A204.1 (cell line): ENCODE measurements around the gene SLC35D1.

Experiments
- FAIRE-seq: peaks from 2 replicates; lab custom pipeline; 2012; peaks lifted over from hg19 to GRCh38; lab: Jason Lieb, UNC

SLC35D1 gene

DNA sequence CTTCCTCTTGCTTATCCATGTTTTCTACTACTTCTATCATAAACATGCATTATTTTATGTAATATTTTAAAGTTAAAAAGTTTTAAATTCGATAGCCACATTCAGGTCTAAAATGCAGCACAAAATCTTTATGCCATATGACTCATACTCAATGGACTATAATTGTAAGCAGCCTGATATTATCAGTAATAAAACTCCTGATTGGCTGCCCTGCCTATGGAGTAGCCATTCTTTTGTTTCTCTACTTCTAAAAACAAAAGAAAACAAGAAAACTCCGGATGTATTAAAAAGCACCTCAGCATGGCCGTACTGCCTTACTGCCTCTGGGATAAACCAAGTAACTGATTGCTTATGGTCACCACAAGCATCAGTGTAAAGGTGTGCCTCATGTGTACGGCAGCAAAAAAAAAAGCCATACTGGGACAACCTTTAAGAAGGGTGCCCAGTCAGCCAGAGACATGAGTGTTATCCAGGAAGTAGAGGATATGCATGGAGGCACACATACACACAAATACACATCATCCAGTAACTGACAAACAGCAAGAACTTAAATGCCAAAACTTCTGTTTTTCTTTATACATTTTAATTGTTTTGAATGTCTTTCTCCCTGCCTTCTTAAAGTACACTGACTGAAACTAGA is 9.2 kb downstream of the SLC35D1 start:
- FAIRE-seq = no peak

- FAIRE-seq = no peak
These were observed 10.6 kb downstream of the SLC35D1 start for GRCh38 chr1:67043366-67043765.

GRCh38 chr1:67041841-67042503 is 12.0 kb downstream of the SLC35D1 start:
- no peak for FAIRE-seq

- no peak for FAIRE-seq
These were observed 13.5 kb downstream of the SLC35D1 start for GRCh38 chr1:67040405-67040804.

GRCh38 chr1:67031859-67032247 is 22.1 kb downstream of the SLC35D1 start:
- FAIRE-seq = no peak

- FAIRE-seq = no peak
These were observed 22.7 kb downstream of the SLC35D1 start for GRCh38 chr1:67031121-67031858.

GRCh38 chr1:67029472-67029871 is 24.5 kb downstream of the SLC35D1 start:
- FAIRE-seq = no peak

DNA sequence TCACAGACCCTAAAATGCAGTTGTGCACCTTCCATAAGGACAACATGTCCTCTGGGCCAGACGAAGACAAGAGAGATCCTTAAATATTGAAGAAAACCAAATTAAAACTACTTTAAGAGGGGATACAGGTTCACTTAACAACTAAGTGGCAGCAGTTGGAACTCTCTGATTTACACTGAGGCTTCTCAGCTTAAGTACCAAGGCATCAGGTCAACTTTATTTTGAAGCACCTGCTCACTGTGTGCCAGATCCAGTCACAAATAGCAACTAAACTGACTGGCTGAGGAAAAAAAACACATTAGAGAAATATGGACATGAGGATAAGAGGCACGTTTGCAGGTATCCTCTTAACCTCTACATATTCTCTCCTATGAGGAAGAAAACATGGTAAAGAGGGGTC is 33.2 kb downstream of the SLC35D1 start:
- no peak for FAIRE-seq

DNA sequence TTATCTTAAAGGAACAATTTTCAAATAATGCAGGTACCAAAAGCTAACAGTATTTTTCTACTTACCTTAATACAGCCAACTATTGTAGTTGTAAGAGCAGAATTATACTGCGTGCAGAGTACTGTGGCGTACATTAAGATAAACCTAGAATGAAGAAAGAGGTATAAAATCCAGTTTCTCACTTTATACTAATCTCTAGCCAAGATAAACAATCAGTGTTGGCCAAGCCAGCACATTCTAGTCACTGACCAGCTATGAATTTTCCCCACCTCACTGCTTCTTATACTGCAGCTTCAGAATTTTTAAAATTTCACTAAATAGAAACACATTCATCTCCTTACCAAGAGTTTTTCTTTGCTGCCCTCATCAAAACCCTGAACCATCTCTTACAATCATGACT is 33.6 kb downstream of the SLC35D1 start:
- no peak for FAIRE-seq

DNA sequence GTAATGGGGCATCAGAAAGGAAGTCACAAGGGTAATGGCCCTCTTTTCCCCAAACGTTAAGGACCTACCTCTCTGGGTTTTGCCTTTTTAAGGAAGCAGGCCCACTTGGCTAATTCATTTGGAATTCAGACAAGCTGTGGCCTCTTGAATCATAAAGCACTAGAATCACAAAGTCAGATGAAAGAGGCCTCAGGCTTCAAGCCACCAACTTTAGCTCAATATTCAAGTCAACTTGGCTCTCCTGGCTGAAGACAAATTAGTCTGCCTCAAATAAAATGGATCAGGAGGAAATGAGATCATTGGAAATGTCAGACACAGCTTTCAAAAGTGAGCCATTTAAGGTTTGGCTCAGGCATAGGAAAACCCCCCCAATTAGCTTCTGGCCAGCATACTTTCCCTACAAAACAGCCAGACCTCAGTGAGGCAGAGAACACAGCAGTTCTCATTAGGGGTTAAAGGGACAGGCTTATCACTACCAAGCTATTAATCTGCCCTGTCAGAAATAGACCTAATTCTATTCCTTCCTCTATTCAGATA is 34.3 kb downstream of the SLC35D1 start:
- FAIRE-seq = no peak

DNA sequence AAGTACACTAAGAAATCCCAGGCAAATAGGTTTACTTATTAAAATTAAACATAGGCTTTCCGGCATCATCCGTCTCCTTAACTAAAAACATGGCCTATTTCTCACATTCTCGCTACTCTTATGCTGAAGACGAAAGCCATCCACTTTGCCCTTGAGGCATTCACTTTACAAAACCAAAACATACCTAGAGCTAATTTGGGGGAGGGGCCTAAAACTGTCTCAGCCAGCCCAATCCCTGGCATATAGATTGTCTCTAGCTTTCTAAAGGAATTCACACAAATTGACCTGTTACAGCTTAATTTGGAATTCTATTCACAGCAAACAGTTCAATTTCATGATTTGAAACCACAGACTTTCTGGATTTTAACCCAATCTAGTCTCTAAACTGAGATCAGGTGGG is 34.8 kb downstream of the SLC35D1 start:
- no peak for FAIRE-seq

- no peak for FAIRE-seq
These were observed 35.4 kb downstream of the SLC35D1 start for GRCh38 chr1:67018574-67018973.

DNA sequence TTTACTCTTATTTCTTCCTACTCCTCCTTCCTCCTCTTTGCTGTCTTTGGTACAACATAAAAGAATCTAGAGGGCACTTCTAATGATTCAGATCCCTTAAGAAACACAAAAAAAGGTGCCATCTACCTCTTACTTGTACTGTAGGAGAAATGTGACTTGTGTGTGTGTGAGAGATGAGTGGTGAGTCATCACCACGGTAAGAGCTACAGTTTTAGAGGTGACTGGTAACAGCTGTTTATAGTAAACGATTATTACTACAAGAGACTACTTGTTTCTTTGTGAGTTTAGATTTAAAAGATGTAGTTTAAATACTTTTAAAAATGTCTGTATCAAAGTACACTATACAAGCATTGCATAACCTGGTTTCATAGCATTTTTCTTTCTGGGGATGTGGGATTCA is 40.4 kb downstream of the SLC35D1 start:
- no peak for FAIRE-seq

GRCh38 chr1:67009792-67010191 is 44.2 kb downstream of the SLC35D1 start:
- FAIRE-seq = no peak

DNA sequence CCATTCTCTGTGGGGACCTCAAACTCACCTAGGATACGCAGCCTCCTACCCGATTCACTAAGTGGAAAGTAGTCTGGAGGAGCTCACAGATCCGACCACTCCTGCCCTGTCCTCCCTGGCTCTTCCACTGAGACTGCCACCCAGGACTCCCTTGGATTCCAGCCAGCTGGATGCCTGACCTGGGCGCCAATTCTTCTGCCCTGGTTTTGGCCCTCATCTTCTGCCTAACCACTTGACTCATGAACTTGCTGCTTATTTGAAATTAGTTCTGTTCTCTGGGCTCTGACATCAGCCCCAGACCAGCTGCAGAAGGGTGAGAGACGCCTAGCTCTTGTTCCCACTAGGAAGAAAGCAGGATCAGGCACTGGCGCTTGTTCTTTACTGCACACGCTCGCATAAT is 48.9 kb downstream of the SLC35D1 start:
- no peak for FAIRE-seq

DNA sequence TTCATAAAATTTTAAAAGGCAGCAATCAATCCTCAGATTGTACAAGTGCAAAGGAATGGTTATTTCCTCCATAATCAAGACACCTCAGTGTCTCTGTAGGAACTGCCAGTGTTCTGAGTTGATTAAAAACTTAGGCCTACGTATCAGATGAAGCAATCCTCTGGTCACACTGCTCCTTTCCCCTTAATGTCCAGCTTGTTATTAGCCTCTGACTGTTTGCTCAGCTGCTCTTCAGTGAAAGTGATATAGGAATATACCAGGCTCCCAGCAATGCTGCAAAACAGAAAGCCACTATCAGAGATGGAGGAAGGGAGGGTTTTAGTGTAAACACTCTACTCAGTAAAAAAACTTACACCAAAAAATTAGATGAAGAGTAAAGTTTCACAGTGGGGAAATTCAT is 49.8 kb downstream of the SLC35D1 start:
- FAIRE-seq = no peak

- no peak for FAIRE-seq
These were observed 52.1 kb downstream of the SLC35D1 start for GRCh38 chr1:67001682-67002425.

DNA sequence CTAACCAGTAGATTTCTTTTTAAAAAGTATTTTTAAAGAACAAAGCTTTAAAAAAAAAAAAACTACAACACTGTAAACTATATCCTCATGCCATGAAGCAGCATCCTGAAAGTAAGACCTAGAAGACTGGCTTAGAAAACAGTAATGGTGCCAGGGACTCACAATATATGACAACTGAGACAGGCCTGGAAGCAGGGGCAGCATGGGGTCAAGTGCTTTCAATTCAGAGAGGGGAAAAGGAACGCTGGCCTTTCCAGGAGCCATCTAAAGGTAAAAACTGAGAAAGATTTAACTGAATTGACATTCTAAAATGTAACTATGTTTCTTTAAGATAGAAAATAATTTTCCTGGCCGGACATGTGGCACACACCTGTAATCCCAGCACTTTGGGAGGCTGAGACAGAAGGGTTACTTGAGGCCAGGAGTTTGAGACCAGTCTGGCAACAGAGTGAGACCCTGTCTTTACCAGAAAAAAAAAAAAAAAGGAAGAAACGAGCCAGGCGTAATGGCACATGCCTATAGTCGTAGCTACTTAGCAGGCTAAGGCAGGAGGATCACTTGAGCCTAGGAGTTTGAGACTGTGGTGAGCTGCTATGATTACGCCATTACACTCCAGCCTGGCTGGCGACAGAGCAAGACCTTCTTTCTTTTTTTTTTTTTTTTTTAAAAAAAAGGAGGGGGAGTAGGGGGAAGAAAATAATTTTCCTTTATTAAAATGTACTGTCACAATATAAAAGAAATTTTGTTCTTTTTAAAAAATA is 54.1 kb downstream of the SLC35D1 start:
- no peak for FAIRE-seq

DNA sequence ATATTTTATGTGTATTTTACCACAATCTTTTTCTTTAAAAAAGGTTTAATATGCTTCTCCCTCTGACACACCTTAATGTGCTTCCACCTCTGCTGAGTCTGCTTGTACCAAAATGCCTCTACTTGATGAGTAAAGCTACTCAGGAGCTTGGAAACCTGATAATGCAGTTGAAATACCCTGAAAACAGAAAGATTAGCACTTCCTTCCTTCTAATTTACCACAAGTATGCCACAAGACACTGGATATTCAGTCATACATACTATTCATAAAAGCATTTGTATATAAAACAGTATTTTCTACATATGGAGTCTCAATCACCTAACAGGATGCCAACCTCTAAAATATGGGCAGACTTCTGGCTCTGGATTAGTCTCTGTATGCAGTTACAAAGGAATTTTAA is 55.0 kb downstream of the SLC35D1 start:
- FAIRE-seq = no peak

- FAIRE-seq = no peak
These were observed 57.8 kb downstream of the SLC35D1 start for GRCh38 chr1:66996018-66996682.

- no peak for FAIRE-seq
These were observed 60.9 kb downstream of the SLC35D1 start for GRCh38 chr1:66993076-66993475.
